ENCODE measurements around the gene ORM1. TPM values are rescaled to one million over a fixed set of nuclear protein-coding genes. Genes with fewer than 3 reads are reported as not detected.

The ORM1 gene
- total RNA-seq, 1 donor = not detected

DNA sequence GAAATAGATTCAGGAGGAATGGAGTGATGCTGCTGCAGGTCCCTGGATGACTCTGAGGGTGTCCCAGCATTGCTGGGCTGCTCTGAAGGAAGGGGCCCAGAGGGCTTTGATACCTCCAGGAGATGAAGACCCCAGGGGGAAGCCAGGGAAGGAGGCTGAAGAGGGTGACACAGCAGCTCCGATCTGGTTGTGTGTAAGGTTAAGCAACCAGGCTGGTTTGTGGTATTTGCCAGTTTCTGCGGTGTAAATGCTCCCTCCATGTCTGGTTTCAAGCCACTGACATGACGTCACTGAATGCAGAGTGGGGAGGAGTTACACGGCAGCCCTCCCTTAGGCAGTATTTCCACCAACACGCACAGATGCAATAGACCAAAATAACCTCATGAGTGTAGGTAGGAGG, 40.0 kb upstream of the ORM1 start:
- DNase-seq (ENCODE audit: low read depth) = peak; percentile 83
- H3K4me3 ChIP-seq (ENCODE audit: low read depth, low read length) = no peak overlapping the region
- TF ChIP-seq, protein P1, sequence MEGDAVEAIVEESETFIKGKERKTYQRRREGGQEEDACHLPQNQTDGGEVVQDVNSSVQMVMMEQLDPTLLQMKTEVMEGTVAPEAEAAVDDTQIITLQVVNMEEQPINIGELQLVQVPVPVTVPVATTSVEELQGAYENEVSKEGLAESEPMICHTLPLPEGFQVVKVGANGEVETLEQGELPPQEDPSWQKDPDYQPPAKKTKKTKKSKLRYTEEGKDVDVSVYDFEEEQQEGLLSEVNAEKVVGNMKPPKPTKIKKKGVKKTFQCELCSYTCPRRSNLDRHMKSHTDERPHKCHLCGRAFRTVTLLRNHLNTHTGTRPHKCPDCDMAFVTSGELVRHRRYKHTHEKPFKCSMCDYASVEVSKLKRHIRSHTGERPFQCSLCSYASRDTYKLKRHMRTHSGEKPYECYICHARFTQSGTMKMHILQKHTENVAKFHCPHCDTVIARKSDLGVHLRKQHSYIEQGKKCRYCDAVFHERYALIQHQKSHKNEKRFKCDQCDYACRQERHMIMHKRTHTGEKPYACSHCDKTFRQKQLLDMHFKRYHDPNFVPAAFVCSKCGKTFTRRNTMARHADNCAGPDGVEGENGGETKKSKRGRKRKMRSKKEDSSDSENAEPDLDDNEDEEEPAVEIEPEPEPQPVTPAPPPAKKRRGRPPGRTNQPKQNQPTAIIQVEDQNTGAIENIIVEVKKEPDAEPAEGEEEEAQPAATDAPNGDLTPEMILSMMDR (IDR thresholded peaks at IDR 0.05; ENCODE audit: insufficient read depth, low read length) = no peak

- no peak overlapping the region for H3K4me3 ChIP-seq (ENCODE audit: low read depth, low read length)
- DNase-seq (ENCODE audit: low read depth) = no peak
- TF ChIP-seq, protein P1 (IDR thresholded peaks at IDR 0.05; ENCODE audit: insufficient read depth, low read length) = no peak
Observed at GRCh38 chr9:114283551-114284111, 39.3 kb upstream of the ORM1 start.

GRCh38 chr9:114284316-114285060, 38.4 kb upstream of the ORM1 start:
- no peak for DNase-seq (ENCODE audit: low read depth)
- H3K4me3 ChIP-seq (ENCODE audit: low read depth, low read length) = no peak overlapping the region
- TF ChIP-seq, protein P1 (IDR thresholded peaks at IDR 0.05; ENCODE audit: insufficient read depth, low read length) = no peak

- DNase-seq (ENCODE audit: low read depth) = peak; percentile 88
- TF ChIP-seq, protein P1 (IDR thresholded peaks at IDR 0.05; ENCODE audit: insufficient read depth, low read length) = peak; percentile 26
- no peak overlapping the region for H3K4me3 ChIP-seq (ENCODE audit: low read depth, low read length)
Observed at GRCh38 chr9:114285166-114285867, 37.6 kb upstream of the ORM1 start.

- TF ChIP-seq, protein P1 (IDR thresholded peaks at IDR 0.05; ENCODE audit: insufficient read depth, low read length) = no peak
- no peak overlapping the region for H3K4me3 ChIP-seq (ENCODE audit: low read depth, low read length)
- DNase-seq (ENCODE audit: low read depth) = no peak
Observed at GRCh38 chr9:114286146-114286679, 36.7 kb upstream of the ORM1 start.

GRCh38 chr9:114287001-114287762, 35.7 kb upstream of the ORM1 start:
- TF ChIP-seq, protein P1 (IDR thresholded peaks at IDR 0.05; ENCODE audit: insufficient read depth, low read length) = no peak
- DNase-seq (ENCODE audit: low read depth) = no peak
- no peak overlapping the region for H3K4me3 ChIP-seq (ENCODE audit: low read depth, low read length)

All from fibroblast of the aortic adventitia (primary cell).